HTR-8/SVneo (cell line): ENCODE measurements around the gene KIAA1549.

Experiments
- DNase-seq: peaks from one replicate; pipeline ENCODE4 v3.0.0; 2011; ENCODE audit warnings: low spot score, mixed read lengths; ENCODE audit not compliant: insufficient read length
- FAIRE-seq: peaks from 2 replicates; lab custom pipeline; 2011; peaks lifted over from hg19 to GRCh38; lab: Jason Lieb, UNC

Gene KIAA1549

DNA sequence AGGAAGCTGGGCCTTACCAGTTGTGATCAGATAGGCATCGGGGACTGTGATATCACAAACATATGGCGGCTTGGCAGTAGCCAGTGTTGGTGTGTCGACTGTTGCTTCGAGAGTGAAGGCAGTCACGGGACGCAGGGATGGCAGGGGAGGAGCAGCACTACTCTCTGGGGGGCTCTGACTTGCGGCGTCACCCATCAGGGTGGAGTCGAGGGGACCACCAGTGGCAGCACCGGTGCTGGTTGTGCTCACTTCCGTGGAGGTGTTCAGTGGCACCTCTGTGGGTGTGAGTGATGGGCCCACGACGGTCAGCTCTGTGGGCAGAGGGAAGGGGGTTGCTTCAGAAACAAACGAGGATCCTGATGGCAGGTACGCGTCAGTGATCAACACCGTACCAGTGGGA lies 64.5 kb downstream of the KIAA1549 start:
- FAIRE-seq (no peak), DNase-seq (no peak)

- DNase-seq (no peak), FAIRE-seq (no peak)
These were observed 64.9 kb downstream of the KIAA1549 start for GRCh38 chr7:138916275-138916674.

GRCh38 chr7:138913783-138914182 lies 67.4 kb downstream of the KIAA1549 start:
- no peak for FAIRE-seq
- DNase-seq, result no peak

GRCh38 chr7:138911007-138911406 lies 70.2 kb downstream of the KIAA1549 start:
- FAIRE-seq (no peak), DNase-seq (no peak)

- FAIRE-seq, result no peak
- DNase-seq, result no peak
These were observed 73.3 kb downstream of the KIAA1549 start for GRCh38 chr7:138907850-138908249.

GRCh38 chr7:138907201-138907847 lies 73.9 kb downstream of the KIAA1549 start:
- no peak for FAIRE-seq
- DNase-seq, result no peak

GRCh38 chr7:138903859-138904435 lies 77.2 kb downstream of the KIAA1549 start:
- DNase-seq (no peak), FAIRE-seq (no peak)

GRCh38 chr7:138903186-138903820 lies 77.9 kb downstream of the KIAA1549 start:
- DNase-seq (no peak), FAIRE-seq (no peak)

DNA sequence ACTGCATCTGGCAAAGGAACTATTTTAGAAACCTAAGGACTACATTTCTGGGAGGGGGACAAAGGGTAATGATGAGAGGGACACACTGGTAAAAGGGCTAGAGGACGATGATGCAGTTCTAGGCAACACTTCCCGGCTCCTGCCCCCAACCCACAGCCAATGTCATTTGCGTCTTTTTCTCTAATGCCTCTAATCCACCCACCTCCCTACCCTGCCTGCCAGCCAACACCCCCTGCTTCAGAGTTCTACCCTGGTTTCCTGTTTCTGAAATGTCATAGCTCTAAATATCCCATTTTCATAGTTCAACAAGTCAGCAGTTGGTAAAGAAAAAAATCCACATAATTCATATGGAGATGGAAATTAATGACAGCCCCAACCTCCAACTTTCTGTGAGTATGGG lies 79.0 kb downstream of the KIAA1549 start:
- no peak for FAIRE-seq

DNA sequence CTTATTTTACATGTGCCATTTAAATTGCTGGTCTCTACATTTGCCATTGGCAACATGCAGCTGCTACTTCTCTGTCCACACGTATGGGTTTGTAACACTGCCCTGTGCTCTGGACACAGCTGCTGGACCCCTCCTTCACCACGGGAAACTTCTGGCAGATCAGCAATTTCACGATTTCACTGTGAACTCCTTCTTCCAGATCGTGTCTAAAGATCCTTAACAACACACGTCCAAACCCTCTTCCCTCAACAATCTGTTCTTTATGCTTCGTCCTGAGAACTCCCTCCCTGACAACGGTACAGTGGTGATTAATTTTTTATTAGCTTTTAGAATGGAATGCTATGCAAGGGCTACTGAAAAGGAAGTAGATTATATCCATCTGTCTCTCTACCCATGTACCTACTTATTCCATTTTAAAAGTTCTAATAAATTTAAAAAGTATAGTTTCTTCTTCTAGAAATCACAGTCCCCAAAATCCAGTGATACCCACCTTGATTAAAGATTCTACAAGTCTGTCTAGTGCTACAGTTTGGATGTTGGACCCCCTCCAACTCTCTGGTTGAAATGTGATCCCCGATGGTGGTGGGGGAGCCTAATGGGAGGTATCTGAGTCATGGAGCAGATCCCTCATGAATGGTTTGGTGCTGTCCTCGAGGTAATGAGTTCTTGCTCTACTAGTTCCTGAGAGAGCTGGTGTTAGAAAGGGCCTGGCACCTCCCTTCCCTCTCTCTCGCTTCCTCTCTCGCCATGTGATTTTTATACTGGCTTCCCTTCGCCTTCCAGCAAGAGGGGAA lies 81.0 kb downstream of the KIAA1549 start:
- no peak for DNase-seq
- FAIRE-seq, result no peak

More for the DNA sequence above, 79.0 kb downstream of the KIAA1549 start:
- DNase-seq, result no peak

DNA sequence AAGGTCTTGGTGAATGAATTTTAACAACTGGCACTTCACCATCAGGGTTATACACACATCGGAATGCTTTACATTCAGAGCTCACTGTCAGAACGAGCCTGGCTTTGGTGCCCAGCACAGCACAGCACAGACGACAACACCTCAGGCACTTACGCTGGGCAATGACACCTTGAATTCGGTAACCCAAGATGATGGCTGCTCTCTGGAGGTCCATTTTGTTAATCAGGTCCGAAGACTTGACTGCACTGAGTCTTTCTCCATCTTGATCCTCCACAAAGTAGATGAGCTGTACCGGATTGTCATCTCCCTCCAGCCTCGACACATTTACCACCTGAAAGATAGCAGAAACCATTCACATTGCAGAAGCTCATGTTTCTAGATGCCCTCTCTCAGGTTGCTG lies 82.4 kb downstream of the KIAA1549 start:
- DNase-seq (no peak), FAIRE-seq (no peak)

- FAIRE-seq (no peak), DNase-seq (peak; percentile 14)
These were observed 82.9 kb downstream of the KIAA1549 start for GRCh38 chr7:138898255-138898654.

- no peak for DNase-seq
- FAIRE-seq, result no peak
These were observed 85.5 kb downstream of the KIAA1549 start for GRCh38 chr7:138895679-138896078.

- FAIRE-seq (no peak), DNase-seq (no peak)
These were observed 87.9 kb downstream of the KIAA1549 start for GRCh38 chr7:138893258-138893657.

GRCh38 chr7:138892812-138893211 lies 88.4 kb downstream of the KIAA1549 start:
- no peak for FAIRE-seq
- no peak for DNase-seq

GRCh38 chr7:138892006-138892630 lies 89.1 kb downstream of the KIAA1549 start:
- no peak for FAIRE-seq
- no peak for DNase-seq

DNA sequence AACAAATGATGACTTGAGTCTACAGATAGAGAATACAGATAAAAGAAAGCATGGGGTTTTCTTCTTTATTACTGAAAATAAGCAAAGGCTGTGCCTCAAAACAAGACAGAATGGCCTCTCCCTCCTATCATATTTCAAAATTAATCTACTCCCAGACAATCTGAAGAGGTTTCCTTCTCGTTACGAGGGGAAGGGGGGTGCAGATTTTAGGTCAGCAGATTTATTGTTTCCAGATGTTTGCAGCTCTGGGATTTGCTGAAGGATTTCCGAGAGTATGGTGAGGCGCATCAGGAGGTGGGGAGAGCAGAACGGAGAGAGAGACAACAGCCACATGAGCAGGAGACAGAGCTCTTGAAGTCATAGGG lies 89.8 kb downstream of the KIAA1549 start:
- no peak for FAIRE-seq
- no peak for DNase-seq

DNA sequence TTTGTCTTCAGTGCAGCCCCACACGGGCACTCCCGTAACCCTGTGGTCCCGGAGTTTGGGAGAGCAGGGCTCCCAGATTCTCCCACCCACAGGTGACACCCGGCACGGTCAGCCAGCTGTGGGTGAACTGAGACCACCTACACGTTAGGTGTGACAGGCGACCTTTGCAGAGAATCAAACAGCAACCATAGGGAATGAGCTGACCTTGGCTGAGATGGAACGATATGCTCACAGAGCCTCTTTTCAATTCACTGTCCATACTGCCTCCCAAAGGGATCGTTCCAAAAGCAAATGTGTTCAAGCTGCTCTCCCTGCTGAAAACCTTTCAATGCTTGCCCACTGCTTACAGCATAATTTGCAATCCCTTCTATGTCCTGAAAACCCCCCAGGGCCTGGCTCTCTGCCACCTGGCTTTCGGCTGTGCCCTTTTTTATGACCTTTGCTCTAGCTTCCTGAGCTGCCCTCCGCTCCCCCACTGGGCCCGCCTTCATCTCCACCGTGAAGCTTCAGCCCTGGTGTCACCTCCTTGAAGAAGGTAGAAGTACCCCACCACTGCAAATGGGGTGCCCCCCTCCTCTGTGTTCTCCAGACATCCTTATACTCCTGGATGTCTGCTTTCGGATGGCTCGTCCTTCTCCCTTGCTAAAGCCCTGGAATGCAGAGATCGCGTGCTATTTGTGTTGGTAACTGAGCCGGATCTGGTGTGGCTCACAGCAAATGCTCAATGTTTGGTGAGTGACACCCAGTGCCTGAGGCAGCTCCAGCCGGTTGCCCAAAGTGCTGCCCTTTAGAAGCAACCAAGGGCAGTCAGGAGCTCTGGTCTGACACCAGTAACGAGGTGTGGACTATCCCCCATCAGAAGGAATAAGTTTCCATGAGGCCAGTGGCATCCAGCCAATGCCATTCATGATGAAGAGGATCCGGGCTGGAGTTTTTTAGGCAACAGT lies 90.4 kb downstream of the KIAA1549 start:
- FAIRE-seq (no peak), DNase-seq (no peak)
